ENCODE results near the gene UBTD2.

DNA sequence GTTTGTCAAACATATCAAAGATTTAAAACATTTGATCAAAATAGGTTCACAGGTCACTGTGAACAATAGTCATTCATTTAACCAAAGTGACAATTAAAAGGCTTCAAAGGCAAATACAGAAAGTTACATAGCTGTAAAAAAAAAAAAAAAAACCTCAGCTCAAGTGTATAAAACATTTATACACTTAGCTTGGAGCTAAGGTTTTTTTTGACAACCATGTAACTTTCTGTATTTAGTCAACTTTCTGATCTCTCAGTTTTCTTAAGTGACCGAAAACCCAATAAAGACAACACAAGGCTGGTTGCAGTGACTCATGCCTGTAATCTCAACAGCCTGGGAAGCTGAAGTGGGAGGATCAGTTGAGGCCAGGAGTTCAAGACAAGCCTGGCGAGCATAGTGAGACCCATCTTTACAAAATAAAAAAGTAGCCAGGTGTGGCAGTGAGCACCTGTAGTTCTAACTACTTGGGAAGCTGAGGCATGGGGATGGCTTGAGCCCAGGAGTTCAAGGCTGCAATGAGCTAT is 16.4 kb upstream of the UBTD2 start:
- TF ChIP-seq, protein P1, sequence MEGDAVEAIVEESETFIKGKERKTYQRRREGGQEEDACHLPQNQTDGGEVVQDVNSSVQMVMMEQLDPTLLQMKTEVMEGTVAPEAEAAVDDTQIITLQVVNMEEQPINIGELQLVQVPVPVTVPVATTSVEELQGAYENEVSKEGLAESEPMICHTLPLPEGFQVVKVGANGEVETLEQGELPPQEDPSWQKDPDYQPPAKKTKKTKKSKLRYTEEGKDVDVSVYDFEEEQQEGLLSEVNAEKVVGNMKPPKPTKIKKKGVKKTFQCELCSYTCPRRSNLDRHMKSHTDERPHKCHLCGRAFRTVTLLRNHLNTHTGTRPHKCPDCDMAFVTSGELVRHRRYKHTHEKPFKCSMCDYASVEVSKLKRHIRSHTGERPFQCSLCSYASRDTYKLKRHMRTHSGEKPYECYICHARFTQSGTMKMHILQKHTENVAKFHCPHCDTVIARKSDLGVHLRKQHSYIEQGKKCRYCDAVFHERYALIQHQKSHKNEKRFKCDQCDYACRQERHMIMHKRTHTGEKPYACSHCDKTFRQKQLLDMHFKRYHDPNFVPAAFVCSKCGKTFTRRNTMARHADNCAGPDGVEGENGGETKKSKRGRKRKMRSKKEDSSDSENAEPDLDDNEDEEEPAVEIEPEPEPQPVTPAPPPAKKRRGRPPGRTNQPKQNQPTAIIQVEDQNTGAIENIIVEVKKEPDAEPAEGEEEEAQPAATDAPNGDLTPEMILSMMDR (IDR thresholded peaks at IDR 0.05): no peak
- no peak for TF ChIP-seq EZH2 (IDR thresholded peaks at IDR 0.05; ENCODE audit: borderline replicate concordance, insufficient read depth, low read depth, low read length, poor library complexity, severe bottlenecking)

Measured in B cell (primary cell).